IPS-NIHi11 (cell line): ENCODE data around the gene DYRK1A.
"Not testable (repeated sequence)": the region's sequence is repeated elsewhere in the genome, so short reads cannot be mapped to it uniquely, and the experiment has no call there.

ENCODE experiments used
- DNase-seq: peaks from one replicate; pipeline ENCODE4 v3.0.0; 2012; ENCODE audit warnings: mixed read lengths, low spot score

DYRK1A gene

DNA sequence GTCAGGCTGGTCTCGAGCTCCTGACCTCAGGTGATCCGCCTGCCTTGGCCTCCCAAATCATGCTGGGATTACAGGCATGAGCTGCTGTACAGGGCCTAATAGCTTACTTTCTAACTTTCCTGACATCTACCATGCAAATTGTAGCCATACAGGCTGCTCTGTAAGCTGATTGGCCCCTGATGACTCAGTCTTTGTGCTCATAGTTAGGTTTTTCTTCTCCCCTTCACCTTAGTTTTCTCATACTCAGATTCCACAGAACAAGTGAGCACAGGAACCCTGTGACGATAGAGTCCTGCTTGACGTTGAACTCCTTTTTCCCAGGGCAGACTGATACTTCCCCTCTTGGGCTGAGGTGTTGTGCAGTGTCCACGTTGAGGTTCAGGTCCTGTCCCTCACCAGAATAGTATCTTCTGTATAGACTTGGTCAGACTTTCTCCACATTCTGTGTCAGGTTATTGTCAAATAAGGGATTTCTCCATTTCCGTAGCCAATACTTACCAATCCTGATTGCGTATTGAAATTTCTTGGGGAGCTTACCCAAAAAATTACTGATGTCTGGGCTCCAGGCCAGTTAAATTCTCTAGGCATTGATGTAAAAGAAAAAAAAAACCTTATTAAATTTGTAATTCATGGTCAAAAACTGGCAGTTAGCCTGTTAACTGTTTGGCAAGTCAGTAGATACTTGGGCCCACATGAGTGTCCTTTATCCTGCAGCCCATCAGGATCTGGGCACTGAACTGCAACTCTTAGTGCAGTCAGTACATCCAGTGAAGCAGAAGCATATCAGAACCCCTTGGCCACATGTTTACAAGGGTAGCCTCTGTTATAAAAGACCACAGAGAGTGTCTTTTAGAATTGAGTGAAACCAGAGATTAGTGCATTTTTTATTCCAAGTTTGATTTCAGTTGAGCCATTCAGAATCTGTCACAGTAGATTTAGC lies 118.2 kb downstream of the DYRK1A start:
- DNase-seq: no peak

DNA sequence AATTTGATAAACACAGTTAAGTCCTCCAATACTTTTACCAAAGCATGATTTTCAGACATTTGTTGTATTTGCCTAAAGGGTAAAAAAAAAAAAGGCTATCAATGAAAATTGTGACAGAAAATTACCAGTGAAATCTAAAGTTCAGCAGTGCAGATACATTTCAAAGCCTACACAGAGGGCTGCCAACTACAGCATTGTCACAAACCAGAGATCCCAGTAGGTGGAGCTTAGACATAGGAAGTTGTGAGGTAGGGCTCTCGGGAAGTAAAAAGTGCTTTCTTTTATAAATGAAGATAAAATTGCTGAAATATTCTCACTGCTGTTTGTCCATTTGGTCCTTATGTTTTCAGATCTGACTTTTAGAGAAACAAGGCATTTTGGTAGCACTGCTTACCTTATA lies 123.0 kb downstream of the DYRK1A start:
- no peak for DNase-seq

DNA sequence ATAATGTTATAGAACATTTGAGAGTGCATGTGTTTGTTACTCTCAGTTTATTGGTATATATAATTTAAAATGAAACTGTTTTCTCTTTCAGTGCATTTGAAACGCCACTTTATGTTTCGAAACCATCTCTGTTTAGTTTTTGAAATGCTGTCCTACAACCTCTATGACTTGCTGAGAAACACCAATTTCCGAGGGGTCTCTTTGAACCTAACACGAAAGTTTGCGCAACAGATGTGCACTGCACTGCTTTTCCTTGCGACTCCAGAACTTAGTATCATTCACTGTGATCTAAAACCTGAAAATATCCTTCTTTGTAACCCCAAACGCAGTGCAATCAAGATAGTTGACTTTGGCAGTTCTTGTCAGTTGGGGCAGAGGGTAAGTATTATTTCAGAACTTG lies 123.5 kb downstream of the DYRK1A start:
- no peak for DNase-seq

DNA sequence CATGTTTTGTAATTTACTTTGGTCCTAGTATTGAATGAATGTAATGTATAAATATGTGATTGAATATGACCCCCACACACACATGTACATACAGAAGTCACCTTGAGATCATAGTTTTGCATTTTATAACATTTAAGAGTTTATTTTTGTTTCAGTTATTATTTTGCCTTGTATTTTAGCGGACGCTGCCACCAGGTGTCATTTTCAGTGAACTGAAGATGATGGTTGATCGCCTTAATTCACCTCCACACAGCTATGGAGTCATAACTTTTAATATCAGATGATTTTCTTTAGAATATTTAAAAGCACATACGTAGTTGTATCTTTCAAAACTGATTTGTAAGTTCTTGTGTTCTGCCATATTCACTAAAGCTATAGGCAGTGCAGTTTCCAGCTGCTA lies 130.4 kb downstream of the DYRK1A start:
- no peak for DNase-seq

DNA sequence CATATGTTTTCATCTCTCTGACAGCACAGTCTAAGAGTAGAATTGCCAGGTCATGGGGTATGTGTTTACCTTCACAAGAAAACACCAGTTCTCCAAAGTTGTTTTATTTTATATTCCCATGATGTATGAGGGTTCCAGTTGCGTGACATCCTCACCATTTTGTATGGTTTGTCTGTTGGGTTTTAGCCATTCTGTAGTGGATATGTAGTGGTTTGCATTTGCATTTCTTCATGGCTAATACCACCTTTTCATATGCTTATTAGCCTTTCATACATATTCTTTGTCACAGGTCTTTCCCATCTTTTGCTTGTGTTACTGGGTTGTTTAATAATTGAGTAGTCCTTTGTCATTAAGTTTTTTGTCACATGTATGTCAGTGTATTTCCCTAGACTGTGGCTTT lies 132.1 kb downstream of the DYRK1A start:
- DNase-seq: no peak

DNA sequence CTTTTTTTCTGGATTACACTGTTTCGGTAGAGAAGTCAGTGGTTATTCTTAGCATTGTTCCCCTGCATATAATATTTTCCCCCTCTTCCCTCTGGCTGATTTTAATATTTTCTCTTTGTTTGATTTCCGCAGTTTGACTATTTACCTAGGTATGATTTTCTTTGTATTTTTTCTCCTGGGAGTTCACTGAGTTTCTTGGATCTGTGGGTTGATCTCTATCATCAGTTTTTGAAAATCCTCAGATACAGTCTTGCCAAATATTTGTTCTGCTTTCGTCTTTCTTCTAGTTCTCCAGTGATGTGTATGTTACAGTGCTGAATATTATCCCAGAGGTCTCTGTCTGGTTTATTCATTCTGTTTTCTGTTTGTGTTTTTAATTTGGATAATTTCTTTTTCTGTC lies 136.4 kb downstream of the DYRK1A start:
- no peak for DNase-seq

DNA sequence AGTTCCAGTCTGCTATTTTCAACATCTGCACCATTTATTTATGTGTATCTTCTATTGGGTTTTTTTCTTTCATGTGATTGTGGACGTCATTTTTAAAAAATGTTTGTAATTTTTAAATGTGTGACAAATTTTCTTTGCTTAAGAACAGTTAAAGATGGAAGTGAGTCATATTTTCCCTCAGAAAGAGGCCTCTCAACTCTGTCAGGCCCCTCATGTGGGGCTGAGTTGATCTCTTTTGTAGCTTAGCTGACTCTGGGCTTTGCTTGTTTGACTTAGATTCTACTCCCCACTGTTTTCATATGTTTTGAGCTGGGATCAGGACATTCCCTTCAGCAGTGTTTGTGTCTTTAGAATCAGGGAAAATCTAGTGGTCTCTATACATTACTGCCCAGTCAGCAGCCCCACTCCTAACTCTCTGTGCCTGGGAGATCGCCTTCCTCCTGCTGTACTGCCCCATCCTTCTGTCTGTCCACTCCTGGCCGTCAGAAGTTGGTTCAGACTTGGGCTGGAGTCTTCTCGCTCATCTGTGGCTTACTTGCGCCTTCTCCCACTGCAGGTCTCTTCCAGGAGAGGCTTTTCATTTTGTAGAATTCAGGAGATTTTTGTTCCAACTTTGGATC lies 137.4 kb downstream of the DYRK1A start:
- no peak for DNase-seq

DNA sequence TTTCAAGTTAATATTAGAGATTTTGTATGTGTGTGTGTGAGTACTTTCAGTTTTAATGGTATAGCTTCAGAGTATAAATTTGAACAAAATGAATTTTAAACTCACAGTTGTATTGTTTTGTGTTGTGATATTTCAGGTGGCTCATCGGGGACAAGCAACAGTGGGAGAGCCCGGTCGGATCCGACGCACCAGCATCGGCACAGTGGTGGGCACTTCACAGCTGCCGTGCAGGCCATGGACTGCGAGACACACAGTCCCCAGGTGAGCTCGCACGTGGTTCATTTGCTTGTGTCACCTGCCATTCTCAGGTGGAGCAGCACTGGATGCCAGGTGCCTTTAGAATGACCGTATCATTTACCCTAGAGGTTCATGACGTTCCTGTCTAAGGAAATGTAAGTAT lies 139.4 kb downstream of the DYRK1A start:
- no peak for DNase-seq

DNA sequence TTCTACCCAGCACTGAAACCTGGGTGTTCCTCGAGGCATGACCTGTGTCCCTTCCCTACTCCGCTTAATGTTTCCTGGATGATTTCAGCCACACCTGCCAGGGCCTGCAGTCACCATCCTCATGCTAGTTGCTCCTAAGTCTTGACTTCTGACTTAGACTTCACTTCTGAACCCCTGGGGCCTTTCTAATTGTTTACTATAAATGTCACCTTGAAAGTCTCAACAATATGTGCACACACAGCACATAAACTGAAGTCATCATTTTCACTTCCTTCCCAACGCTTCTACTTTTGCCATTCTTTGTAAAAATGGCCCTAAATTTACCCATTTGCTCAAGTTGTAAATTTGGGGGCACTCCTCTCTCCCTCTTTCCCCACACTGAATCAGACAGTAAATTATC lies 141.1 kb downstream of the DYRK1A start:
- no peak for DNase-seq

DNA sequence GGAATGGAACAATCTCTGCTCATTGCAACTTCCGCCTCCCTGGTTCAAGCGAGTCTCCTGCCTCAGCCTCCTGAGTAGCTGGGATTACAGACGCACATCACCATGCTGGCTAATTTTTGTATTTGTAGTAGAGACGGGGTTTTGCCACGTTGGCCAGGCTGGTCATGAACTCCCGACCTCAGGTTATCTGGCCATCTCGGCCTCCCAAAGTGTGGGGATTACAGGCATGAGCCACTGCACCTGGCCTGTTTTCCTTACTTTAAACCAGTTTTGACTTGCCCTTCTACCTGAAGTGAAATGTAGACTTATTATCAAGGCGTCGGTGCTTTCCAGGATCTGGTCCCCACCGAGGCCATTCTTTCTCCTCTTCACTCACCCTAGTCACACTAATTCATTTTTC lies 141.8 kb downstream of the DYRK1A start:
- DNase-seq: no peak

DNA sequence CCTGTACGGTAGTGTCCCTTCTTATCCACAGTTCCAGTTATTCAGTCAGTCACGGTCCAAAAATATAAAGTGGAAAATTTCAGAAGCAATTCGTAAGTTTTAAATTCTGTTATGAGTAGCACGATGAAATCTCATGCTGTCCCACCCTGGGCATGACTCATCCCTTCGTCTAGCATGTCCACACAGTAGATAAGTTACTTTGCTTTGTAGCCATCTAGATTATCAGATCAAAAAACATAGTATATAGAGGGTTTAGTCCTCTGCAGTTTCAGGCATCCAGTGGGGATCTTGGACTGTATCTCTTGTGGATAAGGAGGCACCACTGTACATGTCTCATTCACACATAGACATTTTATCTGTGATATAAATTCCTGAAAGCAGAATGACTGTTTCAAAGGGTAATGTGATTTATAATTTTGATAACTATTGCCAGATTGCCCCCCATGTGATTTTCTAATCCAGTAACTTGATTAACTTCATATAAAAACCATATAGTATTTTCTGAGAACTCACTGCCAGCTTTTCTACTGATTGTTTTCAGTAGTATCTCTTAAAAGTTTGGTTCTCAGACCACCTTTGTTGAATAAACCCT lies 143.3 kb downstream of the DYRK1A start:
- no peak for DNase-seq

DNA sequence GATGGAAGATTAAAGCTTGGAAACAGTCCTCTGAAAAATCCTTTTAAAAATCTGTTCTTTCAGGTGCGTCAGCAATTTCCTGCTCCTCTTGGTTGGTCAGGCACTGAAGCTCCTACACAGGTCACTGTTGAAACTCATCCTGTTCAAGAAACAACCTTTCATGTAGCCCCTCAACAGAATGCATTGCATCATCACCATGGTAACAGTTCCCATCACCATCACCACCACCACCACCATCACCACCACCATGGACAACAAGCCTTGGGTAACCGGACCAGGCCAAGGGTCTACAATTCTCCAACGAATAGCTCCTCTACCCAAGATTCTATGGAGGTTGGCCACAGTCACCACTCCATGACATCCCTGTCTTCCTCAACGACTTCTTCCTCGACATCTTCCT lies 145.3 kb downstream of the DYRK1A start:
- DNase-seq: no peak

DNA sequence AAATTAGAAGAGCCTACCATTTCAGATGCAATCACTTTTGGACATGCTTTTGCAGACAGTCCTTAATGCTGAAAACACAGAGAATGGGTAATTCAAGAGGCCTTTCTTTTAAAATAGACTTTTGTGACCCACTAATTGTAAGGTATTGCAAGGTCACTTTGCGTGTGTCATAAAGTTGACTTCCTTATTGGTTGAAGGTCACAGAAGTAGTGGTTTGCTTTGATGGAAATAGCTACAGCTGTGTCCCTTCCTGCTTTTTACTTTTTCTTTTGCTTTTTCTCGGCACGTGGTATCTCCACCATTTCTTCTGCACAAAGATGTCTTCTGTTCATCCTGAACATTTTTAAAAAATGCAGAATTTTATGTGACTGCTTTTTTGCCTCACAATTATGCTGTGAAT lies 146.8 kb downstream of the DYRK1A start:
- no peak for DNase-seq

DNA sequence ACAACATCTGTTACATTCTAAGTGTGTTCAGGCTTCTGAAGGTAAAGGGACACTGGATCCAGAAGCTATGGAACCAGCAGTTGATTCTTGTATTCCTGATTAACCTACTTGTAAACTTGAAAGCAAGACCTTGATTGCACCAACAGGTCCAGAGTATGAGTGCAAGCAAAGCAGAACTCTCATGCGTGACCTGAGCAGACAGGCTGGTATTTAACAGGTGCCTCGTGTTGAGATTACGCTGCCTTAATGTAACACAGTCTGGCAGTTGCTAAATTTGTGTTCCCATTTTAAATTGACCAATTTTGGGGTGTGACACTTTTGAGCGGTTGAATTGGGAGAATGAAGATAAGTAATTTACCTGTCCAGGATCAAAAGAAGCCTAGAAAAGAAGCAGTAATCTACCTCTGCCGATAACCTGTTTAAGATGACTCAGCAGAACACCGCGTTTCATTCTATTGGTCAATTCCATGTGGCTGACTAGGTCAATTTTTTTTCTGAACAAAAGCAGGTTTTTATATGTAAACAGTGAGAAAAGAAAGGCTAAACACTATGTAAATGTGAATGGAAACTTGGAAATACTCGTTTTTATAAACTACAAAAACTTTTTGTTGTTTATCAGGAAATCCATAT lies 147.6 kb downstream of the DYRK1A start:
- no peak for DNase-seq

DNA sequence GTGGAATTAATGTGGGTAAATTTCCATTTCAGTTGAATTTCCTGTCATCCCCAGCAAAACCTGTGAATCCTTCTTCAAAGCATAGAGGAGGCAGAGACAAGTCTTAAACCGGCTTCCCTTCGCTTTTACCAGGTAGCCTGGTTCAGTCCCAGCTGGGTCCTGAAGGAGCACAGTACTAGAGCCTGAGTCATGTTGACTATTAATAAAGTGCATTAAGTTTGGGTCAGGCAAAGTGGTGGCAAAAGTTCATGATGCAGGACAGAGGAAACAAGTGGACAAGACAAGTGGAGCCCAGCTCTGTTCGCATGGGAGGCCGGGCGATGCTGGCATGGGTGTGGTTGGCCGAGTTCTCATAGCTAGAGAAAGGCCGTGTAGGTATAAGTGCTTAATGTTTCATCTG lies 150.4 kb downstream of the DYRK1A start:
- no peak for DNase-seq

DNA sequence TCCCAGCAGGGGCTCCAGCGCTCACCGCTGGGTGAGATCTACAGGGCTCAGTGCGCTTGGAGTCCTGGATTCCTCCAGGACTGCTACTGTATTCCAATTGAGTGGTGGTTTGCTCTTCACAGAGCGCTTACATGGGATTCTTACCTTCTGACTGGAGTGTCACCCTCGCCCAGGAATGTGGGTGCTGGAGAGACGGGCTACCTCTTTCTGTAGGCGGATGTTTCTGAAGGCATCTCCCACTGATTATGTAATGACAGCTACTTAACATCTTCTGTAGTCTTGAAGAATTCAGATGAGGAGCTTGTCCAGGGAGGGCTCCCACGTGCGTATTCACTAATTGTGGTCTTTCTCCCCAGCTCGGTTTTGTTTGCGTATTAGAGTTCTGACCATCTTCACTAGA lies 154.2 kb downstream of the DYRK1A start:
- no peak for DNase-seq

DNA sequence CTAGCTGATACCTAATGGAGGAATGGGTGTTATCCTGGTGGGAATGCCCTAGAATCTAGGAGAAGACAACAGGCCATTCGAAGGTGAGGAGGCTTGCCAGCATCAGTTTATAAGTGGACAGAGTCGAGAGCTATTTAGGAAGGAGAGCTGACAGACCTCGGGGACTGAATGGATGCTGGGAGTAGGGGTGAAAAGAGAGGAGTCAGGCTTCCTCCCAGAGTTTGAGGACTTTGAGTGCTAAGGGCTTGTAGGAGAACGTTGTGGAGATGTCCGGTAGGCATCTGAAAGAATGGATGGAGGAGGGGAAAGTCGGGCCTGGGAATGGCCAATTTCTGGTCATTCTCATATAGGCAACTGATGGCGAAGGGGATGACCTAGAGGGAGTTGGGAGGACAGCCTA lies 155.1 kb downstream of the DYRK1A start:
- DNase-seq: no peak

DNA sequence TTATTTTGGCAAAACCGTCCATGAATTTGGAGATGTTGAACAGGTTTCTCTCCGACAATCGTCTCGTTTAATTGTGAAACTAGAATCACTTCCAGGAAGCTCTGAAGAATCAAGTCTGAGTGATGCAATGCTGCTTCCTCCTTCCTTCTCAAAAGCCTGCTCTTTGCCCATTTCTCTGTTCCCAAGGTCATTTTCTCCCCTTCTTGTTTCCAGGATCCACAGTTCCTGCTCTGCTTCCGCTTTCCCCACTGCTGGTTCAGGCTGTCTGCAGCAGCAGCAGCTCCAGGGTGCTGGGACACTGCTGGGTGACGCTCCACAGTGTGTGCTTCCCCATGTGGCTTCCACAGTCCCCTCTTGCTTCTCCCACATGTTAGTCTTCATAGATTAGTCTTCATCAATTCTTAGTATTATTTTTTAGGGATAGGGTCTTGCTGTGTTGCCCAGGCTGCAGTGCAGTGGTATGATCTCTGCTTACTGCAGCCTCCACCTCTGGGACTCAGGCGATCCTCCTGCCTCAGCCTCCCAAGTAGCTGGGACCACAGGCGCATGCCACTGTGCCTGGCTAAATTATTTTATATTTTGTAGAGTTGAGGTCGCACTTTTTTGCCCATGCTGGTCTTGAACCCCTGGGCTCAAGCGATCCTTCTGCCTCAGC lies 156.2 kb downstream of the DYRK1A start:
- no peak for DNase-seq

DNA sequence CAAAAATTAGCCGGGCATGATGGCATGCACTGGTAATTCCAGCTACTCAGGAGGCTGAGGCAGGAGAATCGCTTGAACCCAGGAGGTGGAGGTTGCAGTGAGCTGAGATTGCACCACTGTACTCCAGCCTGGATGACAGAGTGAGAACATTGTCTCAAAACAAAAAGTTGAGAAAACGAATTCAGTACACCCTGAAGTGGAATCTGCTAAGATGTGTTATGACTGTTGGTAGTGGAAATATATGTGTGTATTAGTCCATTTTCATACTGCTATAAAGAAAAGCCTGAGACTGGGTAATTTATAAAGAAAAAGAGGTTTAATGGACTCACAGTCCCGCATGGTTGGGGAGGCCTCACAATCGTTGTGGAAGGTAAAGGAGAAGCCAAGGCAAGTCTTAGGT lies 158.4 kb downstream of the DYRK1A start:
- DNase-seq: not testable (repeated sequence)

DNA sequence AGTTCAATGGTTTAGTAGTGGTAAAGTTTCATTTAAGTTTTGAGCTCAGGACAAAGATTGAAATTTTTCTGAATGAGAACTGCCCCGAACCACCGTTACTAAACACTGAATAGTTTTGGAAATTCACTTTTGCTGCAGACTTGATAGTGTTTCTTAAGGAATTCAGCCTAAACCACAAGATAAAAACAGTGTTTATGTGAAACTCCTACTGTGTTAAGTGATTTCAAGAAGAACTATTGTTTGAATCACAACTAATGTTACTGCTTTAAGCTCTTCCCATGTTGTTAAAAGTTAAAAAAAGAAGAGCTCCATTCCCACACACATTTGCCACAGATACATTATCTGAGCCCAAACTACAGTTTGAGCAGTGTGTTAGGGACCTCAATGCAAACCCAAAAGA lies 159.2 kb downstream of the DYRK1A start:
- DNase-seq: no peak

DNA sequence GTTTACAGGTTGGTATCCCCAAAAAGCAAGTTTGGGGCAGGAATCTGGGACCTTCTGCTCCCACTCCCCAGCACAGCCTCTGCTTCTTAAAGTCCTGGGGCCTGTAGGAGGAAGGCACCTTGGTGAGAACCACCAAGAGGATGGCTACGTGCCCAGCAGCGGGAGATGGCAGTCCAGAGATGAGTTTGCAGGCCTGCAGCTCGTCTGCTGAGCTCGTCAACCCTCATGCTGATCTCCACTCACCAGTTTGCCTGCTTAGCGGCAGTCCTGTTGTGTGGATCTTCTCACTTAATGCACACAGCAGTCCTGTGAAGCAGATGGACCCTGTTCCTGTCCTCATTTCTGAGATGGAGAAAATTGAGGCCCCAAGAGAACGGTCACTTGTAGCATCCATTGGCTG lies 160.5 kb downstream of the DYRK1A start:
- no peak for DNase-seq

DNA sequence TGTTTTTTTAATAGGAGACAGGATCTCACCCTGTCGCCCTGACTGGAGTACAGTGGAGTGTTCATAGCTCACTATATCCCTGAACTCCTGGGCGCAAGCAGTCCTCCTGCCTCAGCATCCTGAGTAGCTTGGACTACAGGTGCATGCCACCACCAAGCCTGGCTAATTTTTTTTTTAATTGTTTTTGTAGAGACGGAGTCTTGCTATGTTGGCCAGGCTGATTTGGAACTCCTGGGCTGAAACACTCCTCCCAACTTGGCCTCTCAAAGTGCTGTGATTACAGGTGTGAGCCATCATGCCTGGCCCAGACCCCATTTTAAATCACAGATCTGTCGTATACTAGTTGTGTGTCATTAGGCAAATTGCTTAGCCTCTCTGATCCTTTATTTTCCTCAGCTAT lies 161.1 kb downstream of the DYRK1A start:
- DNase-seq: no peak
